PC-9 (cell line): ENCODE measurements around the gene BUD13. TPM values are rescaled to one million over a fixed set of nuclear protein-coding genes. Genes with fewer than 3 reads are reported as not detected.
A peak's percentile ranks its signal among the peaks of the same experiment; 100 is the strongest.

Source experiments
- BruUV-seq: library from RNA; stranded (reverse); fragments of 400-500 nt; replicated peaks from 2 replicates; lab custom pipeline; 2021; lab: Mats Ljungman, UMichigan
- CTCF ChIA-PET: fragments of 300-600 bp; sonication (Branson Sonifier 250); formaldehyde crosslinking; loops from one replicate; lab custom pipeline; 2022; ENCODE audit warnings: antibody characterized with exemption; lab: Charles Lee
- POLR2A ChIA-PET: fragments of 300-600 bp; sonication (Branson Sonifier 250); formaldehyde crosslinking; loops from one replicate; lab custom pipeline; 2022; ENCODE audit warnings: antibody characterized with exemption; ENCODE audit not compliant: unreplicated experiment; lab: Charles Lee
- DNase-seq, 2 experiments: peaks; one replicate each; pipeline versions ENCODE4 v3.0.0 to v3.0.0-alpha.2; 2015 to 2022; ENCODE audit warnings: mixed read lengths in 1 of 2
- H2AFZ ChIP-seq: fragments of 200-600 bp; sonication (generic); 2 replicates; pipeline ENCODE4 v1.8.1; 2017; ENCODE audit warnings: antibody characterized with exemption
- H3F3A ChIP-seq: fragments of 200-600 bp; sonication (generic); 2 replicates; pipeline ENCODE4 v1.8.1; 2017; ENCODE audit warnings: antibody characterized with exemption, mild to moderate bottlenecking, low read depth; ENCODE audit not compliant: insufficient read depth
- H3K27ac ChIP-seq: fragments of 200-600 bp; sonication (generic); 2 replicates; pipeline ENCODE4 v1.6.1; 2016; ENCODE audit warnings: mixed run types
- H3K27me3 ChIP-seq: fragments of 200-600 bp; sonication (generic); 2 replicates; pipeline ENCODE4 v1.6.1; 2016; ENCODE audit warnings: low read depth, mixed run types; ENCODE audit not compliant: insufficient read depth
- H3K36me3 ChIP-seq: fragments of 200-600 bp; sonication (generic); 2 replicates; pipeline ENCODE4 v1.6.1; 2016; ENCODE audit warnings: low read depth, mixed run types
- H3K4me1 ChIP-seq: fragments of 200-600 bp; sonication (generic); replicated peaks from 2 replicates; pipeline ENCODE4 v1.6.1; 2016; ENCODE audit warnings: mixed run types; ENCODE audit not compliant: insufficient read depth
- H3K4me2 ChIP-seq: fragments of 200-600 bp; sonication (generic); 2 replicates; pipeline ENCODE4 v1.6.1; 2017; ENCODE audit warnings: mixed run types
- H3K4me3 ChIP-seq: fragments of 200-600 bp; sonication (generic); 2 replicates; pipeline ENCODE4 v1.6.1; 2016; ENCODE audit warnings: mixed run types
- H3K79me2 ChIP-seq: fragments of 200-600 bp; sonication (generic); 2 replicates; pipeline ENCODE4 v1.6.1; 2017; ENCODE audit warnings: low read depth, mixed run types
- H3K9me2 ChIP-seq: fragments of 200-600 bp; sonication (generic); 2 replicates; pipeline ENCODE4 v1.8.1; 2017; ENCODE audit warnings: mild to moderate bottlenecking; ENCODE audit not compliant: insufficient read depth
- H3K9me3 ChIP-seq: fragments of 200-600 bp; sonication (generic); 2 replicates; pipeline ENCODE4 v1.8.1; 2016; ENCODE audit warnings: low read depth; ENCODE audit not compliant: insufficient read depth
- H4K20me1 ChIP-seq: fragments of 200-600 bp; sonication (generic); 2 replicates; pipeline ENCODE4 v1.8.1; 2017; ENCODE audit not compliant: insufficient read depth
- CTCF ChIP-seq: fragments of 200-600 bp; sonication (generic); conservative IDR thresholded peaks from 2 replicates; pipeline ENCODE4 v1.6.1; 2017; ENCODE audit warnings: mixed run types, antibody characterized with exemption, mild to moderate bottlenecking, moderate library complexity
- EZH2 ChIP-seq: fragments of 200-600 bp; sonication (generic); IDR thresholded peaks from 2 replicates; pipeline ENCODE4 v1.8.0; 2017; ENCODE audit warnings: antibody characterized with exemption, low read depth
- intact Hi-C: fragments of 100-400 bp; cut with micrococcal nuclease; formaldehyde crosslinking; loops from one replicate; pipeline ENCODE4 v1.10.0; 2022; ENCODE audit not compliant: unreplicated experiment
- total RNA-seq: library from RNA; stranded (reverse); gene quantifications from 2 replicates; pipeline ENCODE4 v1.2.3, GENCODE V29; 2021

BUD13 gene
- total RNA-seq, 1 experiment from 2014 or later: 16.4 TPM

- Histone ChIP-seq H3K4me3 (no peak overlapping the region), H3K4me2 (no peak overlapping the region), H4K20me1 (no peaks in the 10 kb centered on the region), H3K79me2 (peaks cover 10% of the 10 kb centered on the region), H3K9me3 (no peaks in the 10 kb centered on the region), H3K27me3 (no peaks in the 10 kb centered on the region), H3F3A (peaks cover 28% of the 10 kb centered on the region), H3K4me1 (peaks cover 24% of the 10 kb centered on the region), H3K9me2 (no peaks in the 10 kb centered on the region), H3K27ac (no peak overlapping the region), H3K36me3 (peaks cover 36% of the 10 kb centered on the region; the same call in 1 of the 2 replicates), H2AFZ (no peak overlapping the region)
- no peak for DNase-seq
- ChIA-PET CTCF (no interaction called here), POLR2A (interaction anchor here (0.7 to 0.8 kb wide), 2 partner anchors 53 to 342 kb away, joined by 4 to 6 read pairs; no protein-coding TSS in a partner anchor)
- TF ChIP-seq CTCF (no peak), EZH2 (no peak)
- no TSS peak for BruUV-seq
- intact Hi-C loops: no loop called here
Measured at GRCh38 chr11:116776522-116776984, 3.8 kb upstream of the BUD13 start.

GRCh38 chr11:116775975-116776374, 3.2 kb upstream of the BUD13 start:
- peaks cover 29% of the 10 kb centered on the region for H3K4me1 ChIP-seq
- no peaks in the 10 kb centered on the region for H3K27me3 ChIP-seq
- H3K4me3 ChIP-seq: no peak overlapping the region
- no peaks in the 10 kb centered on the region for H3K9me3 ChIP-seq
- POLR2A ChIA-PET: interaction anchor here (0.7 to 0.8 kb wide), 2 partner anchors 53 to 342 kb away, joined by 4 to 6 read pairs; no protein-coding TSS in a partner anchor
- no peak overlapping the region for H2AFZ ChIP-seq
- peaks cover 28% of the 10 kb centered on the region for H3F3A ChIP-seq
- intact Hi-C loops: no loop called here
- peaks cover 16% of the 10 kb centered on the region for H3K79me2 ChIP-seq
- no peak overlapping the region for H3K4me2 ChIP-seq
- H3K27ac ChIP-seq: no peak overlapping the region
- H3K36me3 ChIP-seq: peaks cover 31% of the 10 kb centered on the region; the same call in 1 of the 2 replicates
- H4K20me1 ChIP-seq: no peaks in the 10 kb centered on the region
- CTCF ChIA-PET: no interaction called here
- no peak for DNase-seq
- H3K9me2 ChIP-seq: no peaks in the 10 kb centered on the region
- TF ChIP-seq CTCF (no peak), EZH2 (no peak)
- BruUV-seq: no TSS peak

GRCh38 chr11:116774661-116775060, 1.9 kb upstream of the BUD13 start:
- no peak overlapping the region for H2AFZ ChIP-seq
- no peaks in the 10 kb centered on the region for H3K9me2 ChIP-seq
- H3K4me3 ChIP-seq: no peak overlapping the region; the same call in 1 of the 2 replicates
- H3K4me2 ChIP-seq: peak overlapping the region; percentile 84
- DNase-seq: no peak
- intact Hi-C loops: loop anchor here (5.0 kb wide), 1 partner anchor 333 kb away; no protein-coding TSS in a partner anchor
- no peaks in the 10 kb centered on the region for H3K27me3 ChIP-seq
- H3K27ac ChIP-seq: no peak overlapping the region
- peaks cover 25% of the 10 kb centered on the region for H3K79me2 ChIP-seq
- CTCF ChIA-PET: no interaction called here
- BruUV-seq: no TSS peak
- peaks cover 32% of the 10 kb centered on the region for H3K4me1 ChIP-seq
- no peaks in the 10 kb centered on the region for H3K9me3 ChIP-seq
- TF ChIP-seq EZH2: no peak
- TF ChIP-seq CTCF: no peak
- H3F3A ChIP-seq: peaks cover 28% of the 10 kb centered on the region
- no peaks in the 10 kb centered on the region for H4K20me1 ChIP-seq
- POLR2A ChIA-PET: no interaction called here
- H3K36me3 ChIP-seq: peaks cover 25% of the 10 kb centered on the region; the same call in 1 of the 2 replicates
